ENCODE results near the gene ZNF274.
"Not testable (repeated sequence)": the region's sequence is repeated elsewhere in the genome, so short reads cannot be mapped to it uniquely, and the experiment has no call there.

Gene ZNF274

DNA sequence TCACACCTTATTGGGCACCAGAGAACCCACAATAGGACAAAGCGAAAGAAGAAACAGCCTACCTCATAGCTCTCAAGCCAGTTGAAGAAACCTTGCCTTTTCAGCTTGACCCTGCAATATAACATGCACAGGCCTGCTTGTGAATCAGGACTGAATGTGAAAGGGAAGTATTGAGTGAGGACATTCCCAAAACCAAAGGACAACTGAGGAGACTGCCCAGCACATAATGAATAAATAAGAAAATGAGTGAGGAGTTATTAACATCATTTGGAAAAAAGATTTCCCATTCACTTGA lies 30.2 kb downstream of the ZNF274 start:
- DNase-seq = no peak

GRCh38 chr19:58217069-58217481 lies 34.2 kb downstream of the ZNF274 start:
- DNase-seq = no peak

DNA sequence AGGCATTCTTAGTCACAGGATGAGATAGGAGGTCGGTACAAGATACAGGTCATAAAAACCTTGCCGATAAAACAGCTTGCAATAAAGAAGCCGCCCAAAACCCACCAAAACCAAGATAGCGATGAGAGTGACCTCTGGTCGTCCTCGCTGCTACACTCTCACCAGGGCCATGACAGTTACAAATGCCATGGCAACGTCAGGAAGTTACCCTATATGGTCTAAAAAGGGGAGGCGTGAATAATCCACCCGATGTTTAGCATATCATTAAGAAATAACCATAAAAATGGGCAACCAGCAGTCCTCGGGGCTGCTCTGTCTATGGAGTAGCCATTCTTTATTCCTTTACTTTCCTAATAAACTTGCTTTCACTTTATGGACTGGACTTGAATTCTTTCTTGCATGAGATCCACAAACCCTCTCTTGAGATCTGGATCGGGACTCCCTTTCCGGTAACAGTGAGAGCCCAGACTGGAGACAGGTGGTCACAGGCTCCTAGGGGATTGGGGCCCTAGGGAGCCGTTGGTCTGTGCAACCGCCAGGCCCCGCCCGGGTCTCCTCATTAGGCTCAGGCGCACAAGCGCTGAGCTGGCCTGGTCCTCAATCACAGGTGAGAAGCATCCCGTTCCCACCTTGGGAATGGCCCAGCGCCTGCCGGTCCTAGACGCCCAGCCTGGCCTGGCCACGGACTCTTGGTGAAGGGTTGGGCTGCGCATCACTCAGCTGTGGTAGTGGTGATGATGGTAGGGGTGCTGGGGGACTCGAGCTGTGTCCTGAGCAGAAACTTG lies 34.9 kb downstream of the ZNF274 start:
- DNase-seq = no peak

DNA sequence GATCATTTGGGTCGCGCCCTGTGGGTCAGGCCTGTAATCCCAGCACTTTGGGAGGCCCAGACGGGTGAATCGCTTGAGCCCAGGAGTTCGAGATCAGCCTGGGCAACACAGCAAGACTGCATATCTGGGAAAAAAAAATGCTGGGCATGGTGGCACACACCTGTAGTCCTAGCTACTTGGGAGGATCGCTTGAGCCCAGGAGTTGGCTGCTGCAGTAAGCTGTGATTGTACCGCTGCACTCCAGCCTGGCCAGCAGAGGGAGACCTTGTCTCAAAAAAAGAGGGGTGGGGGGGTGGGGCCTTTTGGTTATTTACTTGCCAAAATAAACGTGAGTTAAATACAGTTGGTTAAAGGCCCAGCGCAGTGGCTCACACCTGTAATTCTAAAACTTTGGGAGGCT lies 36.0 kb downstream of the ZNF274 start:
- DNase-seq = no peak

- no peak for DNase-seq
Observed at GRCh38 chr19:58227964-58228584, 45.2 kb downstream of the ZNF274 start.

DNA sequence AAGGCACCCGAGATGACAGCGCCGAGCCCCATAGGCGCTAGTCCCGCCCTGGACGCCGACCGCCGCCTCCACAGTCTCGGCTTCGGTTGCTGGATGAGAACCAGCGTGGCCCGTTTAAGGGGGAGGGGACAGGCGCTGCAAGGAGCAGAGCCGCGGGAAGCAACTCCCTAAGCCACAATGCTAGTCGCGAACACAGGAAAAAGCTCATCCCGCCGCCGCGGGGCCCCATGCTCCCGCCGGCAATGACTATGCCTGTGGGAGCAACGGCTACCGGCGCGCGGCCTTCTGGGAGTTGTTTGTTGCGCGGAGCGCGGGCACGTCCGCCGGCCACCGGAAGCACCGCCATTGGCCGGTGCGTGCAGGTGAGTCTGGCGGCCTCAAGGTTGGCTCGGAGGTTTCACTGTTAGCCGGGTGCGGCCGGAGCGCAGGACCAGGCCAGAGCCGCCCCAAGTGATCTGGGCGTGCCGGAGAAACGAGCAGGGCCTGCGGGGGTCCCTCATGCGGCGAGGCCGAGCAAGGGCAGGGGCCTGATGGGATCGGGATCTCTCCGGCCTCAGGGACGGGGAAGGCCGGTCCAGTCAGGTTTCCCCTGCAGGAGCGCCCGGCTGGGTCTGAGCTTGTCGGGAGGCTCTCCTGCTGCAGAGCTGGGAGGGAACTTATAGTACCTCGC lies 45.9 kb downstream of the ZNF274 start, which contains the start of gene ZNF544:
Gene ZNF544 (plus strand): TSS at position 330 of the 670 bp plus-strand sequence. CDS start 15,110 bp downstream, outside the sequence.
- DNase-seq = peak; percentile 9

DNA sequence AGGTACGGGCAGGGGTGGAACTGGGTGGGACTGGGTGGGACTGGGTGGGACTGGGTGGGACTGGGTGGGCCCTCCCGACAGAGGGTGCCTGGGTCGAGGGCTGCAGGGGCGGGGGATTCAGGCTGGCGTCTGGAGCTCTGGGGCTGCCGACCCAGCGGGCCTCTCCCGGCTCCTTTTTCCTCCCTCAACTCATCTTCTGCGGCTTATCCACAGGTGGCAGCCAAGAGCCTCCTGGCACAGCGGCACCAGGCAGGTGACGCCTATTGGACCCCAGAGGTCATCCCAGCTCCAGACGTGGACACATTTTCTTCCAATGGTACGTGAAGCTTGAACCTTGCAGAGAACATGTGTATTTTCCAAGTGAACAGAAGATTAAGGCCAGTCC lies 46.4 kb downstream of the ZNF274 start:
- no peak for DNase-seq

GRCh38 chr19:58237324-58237723 lies 54.5 kb downstream of the ZNF274 start:
- no peak for DNase-seq

- no peak for DNase-seq
Observed at GRCh38 chr19:58243351-58243750, 60.5 kb downstream of the ZNF274 start.

GRCh38 chr19:58248886-58249285 lies 66.0 kb downstream of the ZNF274 start:
- no peak for DNase-seq

GRCh38 chr19:58252102-58252685 lies 69.3 kb downstream of the ZNF274 start:
- DNase-seq = no peak

GRCh38 chr19:58258259-58258658 lies 75.4 kb downstream of the ZNF274 start:
- not testable (repeated sequence) for DNase-seq

DNA sequence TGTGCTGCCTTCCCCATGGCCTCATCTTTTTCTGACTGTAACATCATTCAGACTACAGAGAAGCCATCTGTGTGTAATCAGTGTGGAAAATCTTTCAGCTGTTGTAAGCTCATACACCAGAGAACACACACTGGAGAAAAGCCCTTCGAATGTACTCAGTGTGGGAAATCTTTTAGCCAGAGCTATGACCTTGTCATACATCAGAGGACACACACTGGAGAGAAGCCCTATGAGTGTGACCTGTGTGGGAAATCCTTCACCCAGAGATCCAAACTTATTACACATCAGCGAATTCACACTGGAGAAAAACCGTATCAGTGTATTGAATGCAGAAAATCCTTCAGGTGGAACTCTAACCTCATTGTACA lies 78.7 kb downstream of the ZNF274 start:
- no peak for DNase-seq

DNA sequence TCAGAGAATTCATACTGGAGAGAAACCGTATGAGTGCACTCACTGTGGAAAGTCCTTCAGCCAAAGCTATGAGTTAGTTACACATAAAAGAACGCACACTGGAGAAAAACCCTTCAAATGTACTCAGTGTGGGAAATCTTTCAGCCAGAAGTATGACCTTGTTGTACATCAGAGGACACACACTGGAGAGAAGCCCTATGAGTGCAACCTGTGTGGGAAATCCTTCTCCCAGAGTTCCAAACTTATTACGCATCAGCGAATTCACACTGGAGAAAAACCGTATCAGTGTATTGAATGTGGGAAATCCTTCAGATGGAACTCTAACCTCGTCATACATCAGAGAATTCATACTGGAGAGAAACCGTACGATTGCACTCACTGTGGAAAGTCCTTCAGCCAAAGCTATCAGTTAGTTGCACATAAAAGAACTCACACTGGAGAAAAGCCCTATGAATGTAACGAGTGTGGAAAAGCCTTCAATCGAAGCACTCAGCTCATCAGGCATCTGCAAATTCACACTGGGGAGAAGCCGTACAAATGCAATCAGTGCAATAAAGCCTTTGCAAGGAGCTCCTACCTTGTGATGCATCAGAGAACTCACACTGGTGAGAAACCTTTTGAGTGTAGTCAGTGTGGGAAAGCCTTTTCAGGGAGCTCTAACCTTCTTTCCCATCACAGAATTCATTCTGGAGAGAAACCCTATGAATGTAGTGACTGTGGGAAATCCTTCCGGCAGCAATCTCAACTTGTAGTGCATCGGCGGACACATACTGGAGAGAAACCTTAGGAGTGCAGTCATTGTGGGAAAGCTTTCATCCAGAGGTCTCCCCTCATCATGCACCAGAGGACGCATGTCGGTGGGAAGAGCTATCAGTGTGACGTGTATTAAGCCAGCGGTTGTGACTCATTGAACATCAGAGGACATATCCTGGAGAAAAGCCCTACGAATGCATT lies 79.4 kb downstream of the ZNF274 start:
- DNase-seq = no peak

GRCh38 chr19:58262922-58263296 lies 80.0 kb downstream of the ZNF274 start:
- DNase-seq = no peak

Data from amniotic stem cell (primary cell).